NCI-H82 treated with DMSO at 0.1 percent for 48 hours (cell line): ENCODE results near the gene CHRDL1.

Experiments used
- DNase-seq: peaks from one replicate; lab custom pipeline; 2025; ENCODE audit not compliant: unreplicated experiment; lab: John Stamatoyannopoulos, UW

CHRDL1 gene

DNA sequence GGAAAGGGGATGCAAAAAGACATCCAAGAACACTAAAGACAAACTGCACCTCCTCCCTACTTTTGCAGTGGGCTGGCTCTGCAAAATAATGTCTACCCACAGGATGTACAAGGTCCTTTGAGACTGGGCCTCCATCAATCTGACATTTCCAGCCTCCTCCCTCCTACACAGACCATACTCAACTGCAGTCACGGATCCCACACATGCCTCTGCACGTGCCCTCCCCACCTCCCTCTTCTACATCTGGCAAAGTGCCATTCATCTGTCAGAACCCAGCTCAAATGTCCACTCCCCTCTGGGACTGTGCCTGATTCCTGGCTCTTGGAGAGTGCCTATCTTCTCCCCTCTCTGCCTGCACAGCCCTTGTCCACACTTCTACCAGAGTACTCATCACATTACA, 50.3 kb downstream of the CHRDL1 start:
- no peak for DNase-seq

DNA sequence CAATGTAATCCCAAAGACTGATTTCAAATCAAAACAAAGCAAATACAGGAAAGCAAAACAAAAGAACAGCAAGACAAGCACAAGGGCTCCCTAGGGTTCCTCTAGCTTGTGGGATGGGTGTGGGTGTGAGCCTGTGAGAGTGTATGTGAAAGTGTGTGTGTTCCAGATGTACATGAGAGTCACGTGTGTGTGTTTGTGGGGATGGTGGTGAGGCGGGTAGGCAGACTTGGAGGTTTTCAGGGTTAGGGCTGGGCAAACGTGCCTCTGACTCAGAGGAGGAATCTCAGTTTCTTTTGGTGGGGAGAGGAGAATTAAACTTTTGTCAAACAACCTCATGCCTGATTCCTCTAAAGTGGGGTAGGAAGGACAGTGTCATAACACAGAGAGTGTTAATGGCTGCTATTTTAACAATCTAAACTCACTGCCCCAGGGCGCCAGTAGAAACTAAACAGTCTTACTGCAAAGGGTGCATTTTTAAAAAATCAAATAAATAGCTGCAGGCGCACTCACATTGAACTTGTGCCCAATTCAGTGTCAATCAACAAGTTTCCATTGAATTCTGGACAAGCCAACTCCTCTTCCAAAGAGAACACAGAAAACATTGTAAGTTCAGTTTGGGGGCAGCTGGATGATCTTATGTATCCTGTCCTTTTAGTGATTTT, 51.8 kb downstream of the CHRDL1 start:
- DNase-seq, result no peak

DNA sequence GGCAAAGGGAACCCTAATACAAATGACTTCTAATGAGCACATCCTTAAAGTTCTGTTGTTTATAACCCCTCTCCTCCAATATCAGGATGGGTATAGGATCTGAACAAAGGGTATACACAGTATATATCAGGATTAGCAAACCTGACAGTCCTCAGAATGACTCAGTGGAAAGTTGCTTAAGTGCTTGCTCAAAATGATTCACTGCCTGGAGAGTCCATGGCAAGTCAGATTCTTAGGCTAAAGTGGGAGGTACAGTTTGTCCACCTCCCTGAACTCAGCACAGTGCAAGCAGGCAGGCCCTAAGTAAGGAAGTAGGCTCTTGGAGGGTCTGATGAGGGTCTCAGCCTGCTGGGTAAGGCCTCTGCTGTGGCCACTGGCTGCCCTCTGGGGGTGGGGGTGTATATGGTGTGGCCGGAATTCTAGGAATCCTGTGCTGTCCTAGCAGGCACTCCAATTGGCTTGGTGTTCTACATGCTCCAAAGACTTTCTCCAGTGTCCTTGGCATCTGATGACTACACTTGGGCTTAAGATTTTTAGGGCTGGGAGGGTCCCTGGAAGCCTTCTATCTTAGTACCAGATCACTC, 54.3 kb downstream of the CHRDL1 start:
- no peak for DNase-seq

DNA sequence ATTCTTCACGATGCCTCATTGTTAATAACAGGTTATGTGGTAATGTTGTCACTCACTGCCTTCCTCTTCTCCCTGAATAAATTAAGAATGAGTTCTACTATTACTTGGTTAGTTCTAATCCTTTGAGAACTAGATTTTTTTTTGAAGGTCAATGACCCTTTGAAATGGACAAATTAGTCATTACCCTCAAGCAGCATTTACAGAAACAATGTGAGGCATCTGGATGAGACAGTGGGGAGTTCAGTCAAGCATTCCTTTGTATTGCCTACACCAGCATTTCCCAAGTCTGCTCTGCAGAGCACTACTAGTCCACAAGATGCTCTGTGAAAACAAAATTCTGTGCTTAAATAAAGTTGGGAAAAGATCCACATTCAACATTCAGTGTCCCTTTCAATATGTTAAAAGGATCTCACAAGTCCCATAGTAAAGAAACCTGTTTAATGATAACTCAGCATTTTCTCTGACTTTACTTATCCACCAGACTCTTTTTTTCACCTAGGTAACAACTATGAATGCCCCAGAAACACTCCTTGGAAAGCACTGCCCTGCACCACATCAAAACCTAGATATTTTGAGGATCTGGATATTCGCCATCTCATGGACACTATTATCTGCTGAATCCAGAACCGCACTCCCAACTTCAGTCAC, 60.6 kb downstream of the CHRDL1 start:
- DNase-seq, result no peak

DNA sequence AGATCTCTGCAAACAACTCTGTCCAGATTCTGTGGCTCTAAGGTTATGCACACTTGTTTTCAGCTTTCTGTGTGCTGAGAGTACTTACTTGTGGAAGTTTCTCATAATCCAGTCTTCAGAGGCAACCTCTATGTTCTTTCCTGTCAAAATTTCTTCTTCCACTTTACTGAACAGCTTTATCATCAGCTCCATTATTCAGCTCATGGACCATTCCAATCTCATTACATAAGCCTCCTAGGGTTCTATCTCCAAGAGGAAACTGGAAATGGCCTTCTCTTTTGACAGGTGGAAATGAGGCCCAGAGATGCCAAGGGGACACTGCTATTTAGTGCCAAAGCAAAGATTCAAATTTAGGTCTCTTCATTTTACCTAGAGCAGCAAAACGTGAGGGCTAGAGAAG, 61.3 kb downstream of the CHRDL1 start:
- no peak for DNase-seq

DNA sequence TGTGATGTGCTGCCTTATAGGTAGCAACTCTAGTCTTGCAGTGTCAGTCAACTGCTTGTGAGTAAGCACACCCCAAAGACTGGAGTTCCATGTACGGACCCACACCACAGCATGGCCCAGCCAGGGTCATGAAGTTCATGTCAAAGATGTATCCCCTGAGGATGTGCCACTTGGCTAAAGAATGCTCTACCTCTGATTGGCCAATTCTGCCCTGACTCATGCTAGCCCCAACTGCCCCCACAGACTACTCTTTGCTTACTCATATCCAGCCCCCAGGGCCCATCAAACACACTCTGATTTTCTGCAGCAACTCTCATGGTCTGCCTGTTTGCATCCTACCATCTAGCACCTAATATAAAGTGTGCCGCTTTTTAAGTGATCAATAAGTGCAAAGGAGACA, 62.5 kb downstream of the CHRDL1 start:
- DNase-seq, result no peak

DNA sequence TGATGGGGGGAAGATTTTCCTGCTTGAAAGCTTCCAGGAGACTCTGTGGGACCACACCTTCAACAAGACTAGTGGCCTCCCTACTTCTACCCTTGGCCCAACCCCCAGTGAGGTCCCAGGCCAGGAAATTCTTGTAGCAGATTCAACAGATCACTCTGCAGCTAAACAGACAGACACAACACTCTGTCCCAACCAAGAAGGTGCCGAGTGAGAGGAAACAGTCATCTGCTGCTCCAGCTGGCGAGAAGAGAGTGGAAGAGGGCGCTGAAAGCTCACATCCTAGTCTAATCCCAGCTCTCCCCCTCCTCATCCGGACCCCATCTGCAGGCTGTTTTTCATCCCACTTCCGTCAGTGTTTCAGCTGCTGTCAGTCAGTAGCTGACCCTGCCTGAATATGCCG, 63.4 kb downstream of the CHRDL1 start:
- peak; percentile 67 for DNase-seq

DNA sequence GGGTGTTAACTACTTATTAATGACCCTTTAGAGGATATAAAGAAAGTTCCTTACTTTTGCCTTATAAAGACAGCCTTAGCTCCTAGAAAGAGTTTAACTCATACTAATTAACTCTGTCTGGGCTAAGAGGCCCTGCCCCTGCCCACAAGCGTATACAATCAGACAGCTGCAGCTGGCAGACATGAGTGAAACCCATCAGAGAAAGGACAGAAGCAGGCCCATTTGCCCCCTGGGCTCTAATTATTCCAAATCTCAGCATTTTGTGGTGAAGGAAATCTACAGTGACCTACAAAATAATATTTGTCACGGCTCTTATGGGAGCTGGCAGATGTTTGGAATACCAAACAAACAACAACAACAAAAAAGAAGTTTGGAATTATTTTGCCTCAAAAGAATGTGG, 71.8 kb downstream of the CHRDL1 start:
- DNase-seq, result no peak

DNA sequence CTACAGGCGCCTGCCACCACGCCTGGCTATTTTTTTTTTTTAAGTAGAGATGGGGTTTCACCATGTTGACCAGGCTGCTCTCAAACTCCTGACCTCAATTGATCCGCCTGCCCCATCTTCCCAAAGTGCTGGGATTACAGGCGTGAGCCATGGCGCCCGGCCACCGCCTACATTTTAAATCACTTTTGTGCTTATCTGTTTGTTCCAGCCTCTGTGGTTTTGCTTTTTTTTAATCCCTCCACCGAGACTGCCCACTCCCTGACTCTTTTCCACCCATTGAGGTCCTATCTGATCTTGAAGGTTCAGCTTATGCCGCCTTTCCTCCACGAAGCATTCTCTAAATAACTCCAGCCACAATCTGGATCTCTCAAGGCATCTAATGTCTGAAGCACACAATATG, 73.5 kb downstream of the CHRDL1 start:
- DNase-seq, result no peak

DNA sequence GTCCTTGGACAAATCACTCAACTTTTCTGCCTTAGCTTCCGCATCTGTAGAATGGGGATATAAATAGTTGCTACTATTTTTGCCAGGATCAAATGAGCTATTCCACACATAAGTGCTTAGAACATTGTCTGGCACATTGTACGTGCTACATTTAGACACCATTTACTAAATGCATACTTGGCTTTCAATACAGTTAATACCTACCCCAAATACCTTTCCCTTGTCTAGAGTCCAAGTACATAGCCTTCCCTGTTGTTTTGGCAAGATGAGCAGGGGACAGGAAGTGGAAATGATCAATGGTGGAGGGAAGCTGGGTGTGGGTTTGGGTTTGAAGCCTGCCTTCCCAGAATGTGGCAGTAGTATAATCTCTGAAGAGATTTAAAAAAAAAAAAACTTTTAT, 82.0 kb downstream of the CHRDL1 start:
- DNase-seq, result no peak

DNA sequence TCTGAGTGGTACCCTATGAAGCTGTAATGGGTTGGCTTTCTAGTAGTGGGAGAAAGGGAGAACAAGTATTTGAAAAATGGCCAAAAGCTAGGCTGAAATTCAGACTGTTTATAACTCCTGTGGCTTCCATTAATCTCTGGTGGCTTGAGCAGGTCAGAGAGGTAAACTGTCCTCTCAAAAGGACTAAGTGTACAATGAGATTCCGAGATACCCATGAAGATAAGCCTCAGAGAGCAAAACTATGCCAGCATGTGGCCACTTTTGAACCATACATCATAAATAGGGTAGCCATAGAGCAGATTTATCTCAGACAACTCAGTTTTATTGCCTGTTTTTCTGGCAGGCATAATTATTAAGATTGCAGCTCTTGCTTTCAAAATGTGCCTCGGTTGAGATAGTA, 89.2 kb downstream of the CHRDL1 start:
- no peak for DNase-seq

DNA sequence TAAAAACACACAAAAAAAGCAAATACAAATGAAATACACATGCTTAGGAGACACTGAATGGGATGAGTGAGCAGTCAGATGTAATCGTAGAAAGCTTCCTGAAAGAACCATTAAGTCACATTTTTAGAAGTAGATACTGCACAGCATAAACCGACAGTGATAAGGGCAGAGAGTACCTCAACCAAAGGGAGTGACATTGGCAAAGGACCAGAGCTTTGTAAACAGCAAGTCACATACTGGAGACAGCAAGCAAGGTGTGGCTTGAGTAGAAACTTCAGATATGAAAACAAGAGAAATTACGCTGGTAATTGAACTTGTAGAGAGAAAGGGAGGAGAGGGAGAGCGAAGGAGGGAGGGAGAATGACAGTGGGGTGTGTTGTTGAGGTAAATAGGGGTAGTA, 92.0 kb downstream of the CHRDL1 start:
- no peak for DNase-seq

DNA sequence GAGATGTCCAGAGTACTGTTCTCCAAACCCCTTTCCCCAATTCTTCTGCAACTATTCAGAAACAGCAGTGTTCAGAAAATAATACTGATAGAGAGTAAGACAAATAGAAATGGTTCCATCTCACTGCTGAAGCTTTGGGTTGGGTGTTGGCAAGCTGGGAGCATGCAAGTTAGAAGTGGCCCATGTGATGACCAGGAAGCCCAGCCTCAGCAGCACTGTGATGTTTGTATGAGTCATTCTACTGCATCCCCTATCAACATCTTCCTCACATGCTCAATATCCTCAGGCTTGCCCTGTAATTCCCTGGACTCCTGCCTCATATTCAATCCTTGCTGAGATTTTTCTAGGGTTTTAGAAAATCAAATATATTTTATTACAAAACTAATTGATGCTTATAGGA, 96.5 kb downstream of the CHRDL1 start:
- DNase-seq, result no peak

DNA sequence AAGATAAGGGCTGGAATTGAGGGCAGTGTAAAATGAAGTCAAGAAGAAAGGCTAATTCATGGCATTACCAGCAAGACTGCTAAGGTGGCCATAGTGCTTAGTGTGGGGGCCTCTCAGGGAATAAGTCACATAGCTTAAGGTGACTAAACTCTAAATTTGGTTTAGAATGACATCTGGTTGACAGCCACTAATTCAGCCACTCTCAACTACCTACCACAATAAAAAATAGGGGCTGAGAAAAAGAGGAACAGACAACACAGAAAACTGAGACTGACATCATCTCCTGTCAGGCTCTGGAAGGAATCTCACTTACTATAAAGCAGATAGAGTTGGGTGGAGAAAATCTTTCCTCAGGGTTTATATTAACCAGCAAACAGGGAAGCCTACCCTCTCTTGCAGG, 96.9 kb downstream of the CHRDL1 start:
- DNase-seq, result no peak

DNA sequence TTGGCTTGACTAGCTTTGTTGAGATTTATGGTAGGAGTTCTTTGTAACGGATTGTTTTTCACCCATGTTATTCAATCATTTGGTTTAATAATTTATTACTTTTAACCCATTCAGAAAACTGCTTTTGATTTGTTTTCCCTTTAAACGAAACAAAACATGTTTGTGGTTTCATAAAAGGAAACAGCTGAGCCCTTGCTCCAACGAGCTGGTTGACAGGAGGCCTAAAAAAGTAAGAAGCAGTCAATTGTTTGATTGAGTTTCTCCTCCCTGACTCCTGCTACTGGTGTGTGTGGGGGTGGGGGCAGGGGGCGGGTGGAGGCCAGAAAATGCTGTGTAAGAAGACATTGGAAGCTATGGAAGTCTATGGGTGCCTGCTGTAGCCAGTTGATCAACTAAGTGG, 102.8 kb downstream of the CHRDL1 start:
- no peak for DNase-seq

DNA sequence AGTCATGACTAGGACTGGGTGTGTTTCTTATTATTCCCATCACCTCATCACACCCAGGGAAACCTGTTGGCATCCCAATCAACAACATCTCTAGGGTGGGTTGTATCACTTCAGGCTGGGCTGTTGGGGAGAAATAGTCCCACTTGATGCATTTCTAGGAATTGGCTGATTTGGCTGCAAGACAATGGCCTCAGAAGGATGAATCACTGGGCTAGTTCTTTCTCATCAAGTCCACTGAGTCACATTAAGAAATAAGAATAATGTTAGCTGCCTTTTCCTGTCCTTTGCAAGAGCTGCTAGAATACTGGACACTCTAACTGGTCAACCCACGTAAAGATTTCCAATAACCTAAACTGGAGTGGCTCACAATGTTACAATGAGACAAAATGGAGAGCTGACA, 104.2 kb downstream of the CHRDL1 start:
- DNase-seq, result no peak

DNA sequence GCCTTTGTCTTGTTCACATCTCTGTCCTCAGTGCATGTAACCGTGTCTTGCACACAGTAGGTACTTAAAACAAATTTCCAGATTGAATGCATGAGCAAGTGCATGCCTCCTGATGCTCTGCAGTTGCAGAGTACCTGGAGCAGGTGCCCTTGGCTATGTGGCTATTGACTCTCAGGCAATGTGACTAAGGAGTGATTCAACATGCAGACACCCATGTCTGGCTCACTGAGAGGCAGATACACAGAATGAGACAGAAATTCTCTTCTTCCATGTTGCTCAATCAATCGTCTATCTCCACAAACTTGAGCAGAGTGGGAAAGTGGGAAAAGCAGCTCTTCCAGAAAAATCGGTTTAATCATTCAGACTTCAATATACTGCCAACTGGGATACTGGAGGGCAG, 111.0 kb downstream of the CHRDL1 start:
- no peak for DNase-seq

DNA sequence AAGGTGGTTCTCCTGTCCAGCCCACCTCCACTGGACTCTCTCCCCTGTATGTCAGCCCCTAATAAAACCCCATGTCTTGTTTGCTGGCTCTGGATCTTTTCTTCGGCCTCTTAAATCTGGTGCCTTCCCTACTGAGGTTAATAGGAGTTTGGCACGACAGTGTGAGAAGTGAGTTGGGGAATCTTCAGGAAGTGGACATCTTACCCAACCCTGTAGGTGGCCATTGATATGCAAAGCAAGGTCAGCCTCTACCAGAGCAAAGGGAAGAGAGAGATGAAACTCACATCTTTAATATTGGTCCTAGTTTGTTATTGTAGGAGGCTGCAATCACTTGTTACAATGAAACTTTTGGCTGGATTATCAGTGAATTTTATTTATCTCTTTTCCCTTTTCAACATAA, 111.7 kb downstream of the CHRDL1 start:
- no peak for DNase-seq

DNA sequence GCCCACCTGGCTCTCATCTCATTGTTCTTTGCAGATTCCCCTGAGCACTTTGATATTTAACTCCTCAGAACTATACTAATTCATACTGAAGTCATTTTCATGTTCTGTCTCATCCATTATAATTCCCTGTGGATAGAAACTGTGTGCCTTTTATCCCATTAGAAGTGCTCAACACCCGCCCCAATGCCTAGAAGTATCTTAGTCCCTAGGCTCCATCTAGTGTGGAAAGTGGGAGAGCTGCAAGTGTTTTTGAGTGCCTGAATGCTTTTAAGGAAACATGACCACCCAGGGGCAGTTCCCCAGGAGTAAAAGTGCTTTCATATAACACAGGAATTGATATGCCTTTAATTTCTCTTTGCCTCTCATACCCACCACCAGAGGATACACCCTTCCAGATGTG, 117.0 kb downstream of the CHRDL1 start:
- DNase-seq, result peak; percentile 4

DNA sequence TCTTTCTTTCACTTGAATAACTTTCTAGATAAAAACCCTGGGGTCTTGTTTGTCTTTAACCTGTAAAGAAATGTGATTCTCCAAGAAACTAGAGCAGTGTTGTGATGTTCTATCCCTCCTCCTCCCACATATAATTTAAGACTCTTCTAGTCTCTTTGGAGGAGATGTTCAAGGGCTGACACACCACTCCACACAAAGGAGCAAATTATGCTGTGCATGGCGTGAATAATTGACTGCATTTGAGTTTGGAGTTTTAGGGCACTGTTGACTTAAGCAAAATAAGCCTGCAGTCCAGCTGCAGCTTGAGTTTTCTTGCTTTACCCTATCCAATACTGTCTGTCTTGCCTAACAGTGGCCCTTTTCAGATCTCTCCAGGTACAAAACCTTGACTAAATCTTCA, 119.7 kb downstream of the CHRDL1 start:
- DNase-seq, result no peak

DNA sequence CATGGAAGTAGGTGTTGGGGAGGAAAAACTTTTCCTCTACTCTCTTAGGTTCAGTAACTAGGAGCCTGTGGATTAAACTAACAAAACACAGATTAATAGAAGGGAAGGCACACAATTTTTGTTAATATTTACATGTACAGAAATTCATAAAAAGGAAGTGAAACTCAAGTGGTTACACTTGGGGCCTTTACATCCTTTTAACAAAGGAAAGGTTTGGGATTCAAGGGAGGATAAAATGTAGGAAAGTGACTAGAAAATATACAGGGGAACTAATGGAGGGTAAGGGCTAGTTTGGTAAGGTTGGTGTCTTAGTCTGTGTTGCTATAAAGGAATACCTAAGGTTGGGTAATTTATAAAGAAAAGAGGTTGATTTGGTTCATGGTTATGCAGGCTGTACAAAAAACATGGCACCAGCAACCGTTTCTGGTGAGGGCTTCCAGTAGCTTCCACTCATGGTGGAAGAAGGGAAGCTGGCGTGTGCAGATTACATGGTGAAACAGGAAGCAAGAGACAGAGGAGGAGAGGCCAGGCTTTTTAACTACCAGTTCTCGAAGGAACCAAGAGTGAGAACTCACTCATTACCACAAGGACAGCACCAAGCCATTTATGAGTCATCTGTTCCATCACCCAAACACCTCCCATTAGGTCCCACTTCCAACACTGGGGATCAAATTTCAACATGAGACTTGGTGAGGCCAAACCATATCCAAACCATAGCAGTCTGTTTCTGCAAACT, 124.4 kb downstream of the CHRDL1 start:
- no peak for DNase-seq

DNA sequence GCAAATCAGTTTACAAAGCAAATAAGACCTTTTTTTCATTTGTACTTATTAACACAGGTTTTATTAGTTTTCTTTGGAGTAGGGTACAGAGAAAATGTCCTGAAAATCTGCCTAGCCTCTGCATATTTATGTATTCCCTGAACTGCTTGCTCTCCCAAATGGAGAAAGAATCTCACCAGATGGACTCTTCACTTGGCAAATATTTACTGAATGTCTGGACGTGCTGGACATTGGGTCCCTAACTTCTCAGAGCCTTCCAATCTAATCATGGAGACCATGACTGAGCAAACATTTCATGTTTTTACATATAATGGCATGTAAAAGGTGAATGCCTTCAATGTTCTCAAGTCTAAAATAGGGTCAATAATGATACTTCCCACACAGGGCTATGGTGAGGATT, 126.0 kb downstream of the CHRDL1 start:
- DNase-seq, result no peak
